IPS DF 6.9 (cell line): ENCODE data around the gene FAT1.

ENCODE experiments used
- DNase-seq: peaks from one replicate; pipeline ENCODE4 v3.0.0-alpha.2; 2013; ENCODE audit warnings: low read depth, low spot score
- H3K27ac ChIP-seq: one replicate; pipeline ENCODE4 v1.5.1; 2013; ENCODE audit warnings: low read length, control low read depth
- H3K27me3 ChIP-seq: 2 replicates; pipeline ENCODE4 v1.6.1; 2013; ENCODE audit warnings: mild to moderate bottlenecking, low read length; ENCODE audit not compliant: control insufficient read depth, insufficient read depth
- H3K36me3 ChIP-seq: 2 replicates; pipeline ENCODE4 v1.6.1; 2013; ENCODE audit warnings: low read length; ENCODE audit not compliant: control insufficient read depth, insufficient read depth
- H3K4me1 ChIP-seq: 2 replicates; pipeline ENCODE4 v1.6.1; 2013; ENCODE audit warnings: low read length; ENCODE audit not compliant: control insufficient read depth, insufficient read depth
- H3K4me3 ChIP-seq: 2 replicates; pipeline ENCODE4 v1.5.1; 2013; ENCODE audit warnings: mild to moderate bottlenecking, low read length
- H3K9me3 ChIP-seq: 2 replicates; pipeline ENCODE4 v1.6.1; 2013; ENCODE audit warnings: low read length, inconsistent platforms; ENCODE audit not compliant: control insufficient read depth, insufficient read depth
- WGBS: extraction: QIAGEN DNeasy Blood & Tissue Kit; methylation state at CpG from one replicate; pipeline ENCODE4 v1.1.7; 2013; ENCODE audit warnings: mixed read lengths, missing lambda C conversion rate; ENCODE audit not compliant: insufficient read length, insufficient coverage; 5-methylcytosine and 5-hydroxymethylcytosine counted together

FAT1 gene

DNA sequence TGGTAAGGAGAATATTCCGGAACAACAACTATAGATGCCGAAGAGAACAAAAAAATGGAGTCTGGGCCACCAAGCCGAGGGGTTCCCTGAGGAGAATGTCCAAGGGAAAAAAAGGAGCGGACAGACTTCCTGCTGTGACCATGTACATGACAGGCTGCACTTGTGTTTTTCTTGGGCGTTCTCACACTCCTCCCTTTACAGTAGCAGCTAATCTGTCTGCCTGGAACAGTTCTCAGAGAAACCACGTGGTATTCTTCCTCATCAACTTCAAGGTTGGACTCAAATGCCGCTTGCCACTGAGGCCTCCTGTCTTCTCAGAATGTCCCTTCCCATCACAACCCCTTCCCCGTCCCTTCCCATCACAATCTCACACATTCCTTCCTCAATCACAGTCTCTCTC is 137.5 kb downstream of the FAT1 start:
- no peaks in the 10 kb centered on the region for H3K4me1 ChIP-seq
- WGBS = 100% methylated on average over 1 of the region's 8 CpGs
- DNase-seq = no peak
- H3K27me3 ChIP-seq = no peaks in the 10 kb centered on the region
- H3K9me3 ChIP-seq = no peaks in the 10 kb centered on the region; the same call in 1 of the 2 replicates
- H3K36me3 ChIP-seq = peaks cover 6% of the 10 kb centered on the region; the same call in 1 of the 2 replicates
- no peak overlapping the region for H3K27ac ChIP-seq
- no peak overlapping the region for H3K4me3 ChIP-seq

DNA sequence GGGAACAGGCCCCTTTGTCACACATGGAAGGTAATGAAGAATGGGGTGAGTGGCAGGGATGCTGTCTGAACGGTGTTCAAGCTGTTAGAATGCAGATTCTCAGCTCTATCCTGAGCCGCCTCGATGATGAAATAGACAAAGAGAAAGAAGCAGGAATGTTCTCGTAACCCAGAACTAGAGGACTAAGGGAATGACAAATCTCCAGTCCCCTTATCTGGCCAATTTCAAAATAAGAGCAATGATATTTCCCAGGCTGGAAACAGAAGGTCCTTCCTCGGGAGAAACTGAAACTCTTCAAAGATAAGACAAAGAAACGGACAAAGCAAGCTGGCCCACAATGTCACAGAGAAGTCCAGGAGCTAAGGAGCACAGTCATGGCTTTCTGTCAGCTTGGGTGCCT is 138.7 kb downstream of the FAT1 start:
- H3K9me3 ChIP-seq = no peaks in the 10 kb centered on the region; the same call in 1 of the 2 replicates
- DNase-seq = no peak
- H3K36me3 ChIP-seq = peaks cover 6% of the 10 kb centered on the region; the same call in 1 of the 2 replicates
- no CpG with 5 or more reads among the region's 6 CpGs for WGBS
- no peak overlapping the region for H3K4me3 ChIP-seq
- no peaks in the 10 kb centered on the region for H3K27me3 ChIP-seq
- H3K27ac ChIP-seq = no peak overlapping the region
- no peaks in the 10 kb centered on the region for H3K4me1 ChIP-seq

DNA sequence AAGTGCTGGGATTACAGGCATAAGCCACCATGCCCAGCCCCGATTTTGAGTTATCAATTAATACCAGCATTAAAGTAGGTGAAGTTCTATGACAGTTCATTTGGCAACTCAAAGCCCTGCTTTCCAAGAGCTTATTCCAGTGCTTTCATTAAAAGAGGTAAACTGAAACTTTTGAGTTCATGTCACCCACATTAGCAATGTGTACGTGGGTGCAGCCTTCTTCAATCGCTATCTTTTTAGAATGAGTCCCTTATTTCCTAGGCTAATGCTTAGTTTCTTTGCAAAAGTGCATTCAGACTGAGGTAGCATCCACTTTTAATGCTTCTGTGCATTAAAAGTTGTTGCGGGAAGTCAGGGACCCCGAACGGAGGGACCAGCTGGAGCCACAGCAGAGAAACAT is 142.2 kb downstream of the FAT1 start:
- no CpG with 5 or more reads among the region's 6 CpGs for WGBS
- H3K4me3 ChIP-seq = no peak overlapping the region
- no peak for DNase-seq
- H3K9me3 ChIP-seq = no peaks in the 10 kb centered on the region; the same call in 1 of the 2 replicates
- H3K4me1 ChIP-seq = no peaks in the 10 kb centered on the region
- H3K27ac ChIP-seq = no peak overlapping the region
- H3K36me3 ChIP-seq = peaks cover 2% of the 10 kb centered on the region; the same call in 1 of the 2 replicates
- H3K27me3 ChIP-seq = no peaks in the 10 kb centered on the region

DNA sequence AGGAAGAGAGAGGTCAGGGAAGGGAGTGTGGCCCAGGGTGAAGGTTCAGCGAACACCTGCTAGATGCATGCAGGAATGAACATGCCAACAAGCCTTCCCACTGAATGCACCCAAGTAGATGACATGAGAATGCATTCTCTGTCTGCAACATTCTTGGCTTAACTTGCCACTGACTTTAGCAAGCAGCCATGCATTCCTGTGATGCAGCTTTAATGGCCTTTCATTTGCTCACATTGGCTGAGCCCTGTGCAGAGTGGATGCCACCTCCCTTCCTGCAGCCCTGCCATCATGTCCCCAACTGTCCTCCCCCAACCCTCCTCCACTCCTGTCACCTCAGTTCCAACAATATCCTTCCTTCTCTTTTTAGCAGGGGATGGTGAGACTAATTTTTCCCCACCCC is 143.0 kb downstream of the FAT1 start:
- Histone ChIP-seq H3K4me3 (no peak overlapping the region), H3K4me1 (no peaks in the 10 kb centered on the region), H3K27me3 (no peaks in the 10 kb centered on the region), H3K9me3 (no peaks in the 10 kb centered on the region; the same call in 1 of the 2 replicates), H3K27ac (no peak overlapping the region), H3K36me3 (no peaks in the 10 kb centered on the region)
- WGBS = no CpG with 5 or more reads among the region's 1 CpG
- no peak for DNase-seq

DNA sequence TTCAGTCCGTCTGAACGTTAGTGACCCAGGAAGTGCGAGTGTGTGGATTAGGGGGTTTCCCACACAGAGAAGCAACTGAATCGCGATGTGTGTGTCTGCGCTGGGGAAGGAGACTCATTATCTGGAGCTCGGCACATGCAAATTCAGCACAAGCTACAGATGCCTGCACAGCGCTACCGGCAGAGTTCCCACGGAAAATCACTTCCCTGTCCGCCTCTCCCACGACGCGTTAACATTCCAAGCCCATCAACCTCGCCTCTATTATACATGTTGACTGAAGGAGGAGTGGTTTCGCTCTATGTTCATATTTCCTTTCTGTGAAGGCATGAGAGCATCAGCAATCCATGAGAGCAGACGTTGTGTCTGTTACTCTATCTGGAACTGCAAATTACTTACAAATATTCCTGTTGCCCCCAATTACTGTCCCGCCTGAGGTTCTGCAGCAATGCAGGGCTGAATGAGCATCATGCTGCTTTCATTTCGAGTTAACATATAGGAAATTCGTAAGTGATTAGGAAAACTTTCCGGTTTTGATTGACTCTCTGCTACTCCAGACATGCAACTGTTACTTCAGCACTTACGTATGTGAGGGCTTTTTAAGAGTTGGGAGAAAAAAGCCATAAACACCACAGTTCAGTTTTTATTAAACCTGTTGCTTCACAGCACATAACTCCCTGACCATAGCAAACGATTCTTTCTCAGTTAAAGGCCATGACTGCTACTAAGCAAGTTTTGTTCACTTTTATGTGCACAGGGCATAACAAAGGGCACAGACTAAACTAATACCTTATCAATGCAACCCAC is 153.3 kb downstream of the FAT1 start:
- Histone ChIP-seq H3K4me3 (no peak overlapping the region), H3K4me1 (no peaks in the 10 kb centered on the region), H3K27me3 (no peaks in the 10 kb centered on the region), H3K36me3 (no peaks in the 10 kb centered on the region), H3K9me3 (no peaks in the 10 kb centered on the region), H3K27ac (no peak overlapping the region)
- DNase-seq = no peak
- WGBS = no CpG with 5 or more reads among the region's 23 CpGs

DNA sequence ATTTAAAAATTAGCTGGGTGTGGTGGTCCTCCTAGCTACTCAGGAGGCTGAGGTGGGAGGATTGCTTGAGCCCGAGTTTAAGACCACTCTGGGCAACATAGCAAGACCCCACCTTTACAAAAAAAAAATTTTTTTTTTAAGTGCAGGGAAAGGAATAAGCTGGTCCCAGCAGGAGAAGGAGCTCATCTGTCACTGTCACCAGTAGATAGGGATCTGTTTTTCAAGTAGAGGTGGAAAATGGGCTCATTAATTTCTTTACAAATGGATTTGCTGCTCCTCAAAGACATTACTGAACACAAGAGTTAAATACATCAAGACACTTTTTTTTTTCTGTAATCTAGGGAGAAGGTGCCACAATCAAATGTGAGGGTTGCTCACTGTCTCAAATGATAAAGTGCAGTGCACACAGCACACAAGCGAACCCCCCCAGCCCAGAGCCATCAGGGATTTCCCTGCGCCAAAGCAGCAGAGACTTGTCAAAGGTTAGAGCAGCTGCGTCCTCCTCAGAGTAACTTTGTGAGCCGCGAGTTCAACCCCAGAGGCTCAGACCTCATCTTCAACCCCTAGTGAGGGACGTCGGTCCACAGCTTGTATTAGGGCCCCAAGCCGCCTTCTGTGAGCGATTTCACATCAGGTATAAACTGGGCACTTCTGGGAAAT is 154.0 kb downstream of the FAT1 start:
- Histone ChIP-seq H3K27me3 (no peaks in the 10 kb centered on the region), H3K4me1 (no peaks in the 10 kb centered on the region), H3K9me3 (no peaks in the 10 kb centered on the region), H3K4me3 (no peak overlapping the region), H3K36me3 (no peaks in the 10 kb centered on the region), H3K27ac (no peak overlapping the region)
- WGBS = no CpG with 5 or more reads among the region's 10 CpGs
- DNase-seq = no peak

DNA sequence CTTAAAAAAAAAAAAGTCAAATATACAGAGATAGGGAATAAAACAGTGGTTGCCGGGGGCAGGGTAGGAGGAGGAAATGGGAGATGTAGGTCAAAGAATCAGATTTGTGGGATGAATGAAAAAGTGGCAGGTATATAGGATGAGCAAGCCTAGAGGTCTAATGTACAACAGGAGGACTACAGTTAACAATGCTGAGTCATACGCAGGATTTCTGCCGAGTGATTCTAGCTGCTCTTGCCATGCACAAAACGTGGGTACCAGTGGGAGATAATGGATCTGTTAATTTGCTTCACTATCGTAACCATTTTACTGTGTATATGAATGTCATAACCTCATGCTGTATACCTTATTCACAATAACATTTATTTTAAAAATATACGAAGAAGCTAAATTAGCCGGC is 157.6 kb downstream of the FAT1 start:
- no CpG with 5 or more reads among the region's 7 CpGs for WGBS
- H3K27ac ChIP-seq = no peak overlapping the region
- no peaks in the 10 kb centered on the region for H3K4me1 ChIP-seq
- H3K27me3 ChIP-seq = no peaks in the 10 kb centered on the region
- H3K4me3 ChIP-seq = no peak overlapping the region
- no peaks in the 10 kb centered on the region for H3K36me3 ChIP-seq
- DNase-seq = no peak
- no peaks in the 10 kb centered on the region for H3K9me3 ChIP-seq

DNA sequence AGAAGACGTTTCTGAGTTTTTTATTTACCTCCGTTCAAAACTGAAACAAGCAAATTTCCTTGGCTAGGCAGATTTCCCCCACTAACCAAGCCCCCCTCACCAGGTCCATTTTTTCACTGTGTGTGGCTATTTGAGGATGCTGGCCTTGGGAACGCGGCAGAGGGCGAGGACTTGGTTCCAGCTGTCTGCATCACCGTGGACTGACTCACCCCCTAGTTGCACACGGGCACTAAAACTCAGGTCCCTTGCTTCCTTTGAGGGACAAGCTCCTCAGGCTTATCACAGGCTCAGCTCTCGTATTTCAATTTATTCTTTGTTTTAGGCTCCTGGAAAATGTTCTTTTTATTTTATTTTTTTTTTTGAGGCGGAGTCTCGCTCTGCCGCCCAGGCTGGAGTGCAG is 159.9 kb downstream of the FAT1 start:
- no CpG with 5 or more reads among the region's 11 CpGs for WGBS
- Histone ChIP-seq H3K27ac (no peak overlapping the region), H3K27me3 (no peaks in the 10 kb centered on the region), H3K4me1 (no peaks in the 10 kb centered on the region), H3K36me3 (no peaks in the 10 kb centered on the region), H3K9me3 (no peaks in the 10 kb centered on the region), H3K4me3 (no peak overlapping the region)
- no peak for DNase-seq

DNA sequence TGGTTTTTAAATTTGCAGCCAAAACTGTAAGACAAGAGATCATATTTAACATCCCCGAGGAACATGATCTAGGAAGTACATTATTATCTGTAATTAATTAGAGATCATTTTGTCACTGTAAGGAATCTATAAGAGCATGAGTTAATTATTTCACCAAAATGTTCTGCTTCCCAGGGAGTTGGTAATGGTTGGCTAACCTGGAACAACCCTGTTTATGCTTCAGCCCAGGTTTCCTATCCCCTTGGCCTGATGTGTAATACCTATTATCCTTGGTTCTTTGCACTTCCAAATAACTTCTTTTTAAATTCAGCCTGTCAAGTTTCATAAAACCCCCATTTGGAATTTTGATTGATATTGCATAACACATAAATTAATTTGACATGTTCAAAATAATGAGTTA is 161.9 kb downstream of the FAT1 start:
- no peak for DNase-seq
- Histone ChIP-seq H3K27ac (no peak overlapping the region), H3K9me3 (no peaks in the 10 kb centered on the region), H3K36me3 (no peaks in the 10 kb centered on the region), H3K4me1 (no peaks in the 10 kb centered on the region), H3K27me3 (no peaks in the 10 kb centered on the region), H3K4me3 (no peak overlapping the region)
- WGBS = no CpG with 5 or more reads among the region's 1 CpG

DNA sequence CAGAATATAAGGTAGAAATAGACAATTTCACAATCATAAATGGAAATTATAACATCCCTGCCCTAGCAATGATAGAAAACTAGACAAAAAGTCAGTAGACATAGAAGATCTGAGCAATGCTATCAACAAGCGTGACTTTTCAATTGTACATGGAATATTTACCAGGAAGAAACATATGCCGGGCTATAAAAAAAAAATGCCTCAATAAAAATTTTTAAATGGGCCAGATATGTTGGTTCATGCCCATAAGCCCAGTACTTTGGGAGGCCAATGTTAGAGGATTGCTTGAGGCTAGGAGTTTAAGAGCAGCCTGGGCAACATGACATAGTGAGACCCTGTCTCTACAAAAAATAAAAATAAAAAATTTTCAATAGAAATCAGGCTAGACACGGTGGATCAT is 163.0 kb downstream of the FAT1 start:
- Histone ChIP-seq H3K27ac (no peak overlapping the region), H3K4me1 (no peaks in the 10 kb centered on the region), H3K9me3 (no peaks in the 10 kb centered on the region), H3K36me3 (no peaks in the 10 kb centered on the region), H3K27me3 (no peaks in the 10 kb centered on the region; the same call in 1 of the 2 replicates), H3K4me3 (no peak overlapping the region)
- no CpG with 5 or more reads among the region's 3 CpGs for WGBS
- no peak for DNase-seq
